Activated CD4-positive, alpha-beta T cell treated with anti-CD3 and anti-CD28 coated beads, Interleukin-2, amount 10 ng/mL, durations not matched to agents 7 days and 5 days (primary cell): ENCODE measurements around the gene CC2D1A. TPM values are rescaled to one million over a fixed set of nuclear protein-coding genes. Genes with fewer than 3 reads are reported as not detected.
"Not testable (repeated sequence)": the region's sequence is repeated elsewhere in the genome, so short reads cannot be mapped to it uniquely, and the experiment has no call there.

Experiments used
- CTCF ChIA-PET: fragments of 350-600 bp; sonication (Branson Sonifier 250); formaldehyde crosslinking; loops from one replicate; lab custom pipeline; 2021; ENCODE audit warnings: antibody characterized with exemption; lab: Charles Lee
- POLR2A ChIA-PET: fragments of 350-600 bp; sonication (Branson Sonifier 250); formaldehyde crosslinking; loops from one replicate; lab custom pipeline; 2021; ENCODE audit warnings: antibody characterized with exemption; lab: Charles Lee
- DNase-seq: peaks from one replicate; pipeline ENCODE4 v3.0.0-alpha.2; 2020
- H3K27ac Mint-ChIP-seq: one replicate; pipeline ENCODE4 v1.8.0; 2021; ENCODE audit warnings: mild to moderate bottlenecking, moderate library complexity, mixed read lengths
- H3K27me3 Mint-ChIP-seq: one replicate; pipeline ENCODE4 v1.8.0; 2021; ENCODE audit warnings: mixed read lengths
- H3K36me3 Mint-ChIP-seq: one replicate; pipeline ENCODE4 v1.8.0; 2021; ENCODE audit warnings: low read depth, mixed read lengths
- H3K4me1 Mint-ChIP-seq: one replicate; pipeline ENCODE4 v1.8.0; 2021; ENCODE audit warnings: mixed read lengths
- H3K4me3 Mint-ChIP-seq: one replicate; pipeline ENCODE4 v1.8.0; 2021; ENCODE audit warnings: mild to moderate bottlenecking, moderate library complexity, mixed read lengths
- H3K9me3 Mint-ChIP-seq: one replicate; pipeline ENCODE4 v1.8.0; 2021; ENCODE audit warnings: mixed read lengths
- total RNA-seq, 2 experiments: library from RNA; stranded (reverse); gene quantifications; one replicate each; pipeline ENCODE4 v1.2.3, GENCODE V29; 2021

CC2D1A gene
- total RNA-seq, 2 experiments from 2014 or later, result 36.5 to 39.3 TPM

DNA sequence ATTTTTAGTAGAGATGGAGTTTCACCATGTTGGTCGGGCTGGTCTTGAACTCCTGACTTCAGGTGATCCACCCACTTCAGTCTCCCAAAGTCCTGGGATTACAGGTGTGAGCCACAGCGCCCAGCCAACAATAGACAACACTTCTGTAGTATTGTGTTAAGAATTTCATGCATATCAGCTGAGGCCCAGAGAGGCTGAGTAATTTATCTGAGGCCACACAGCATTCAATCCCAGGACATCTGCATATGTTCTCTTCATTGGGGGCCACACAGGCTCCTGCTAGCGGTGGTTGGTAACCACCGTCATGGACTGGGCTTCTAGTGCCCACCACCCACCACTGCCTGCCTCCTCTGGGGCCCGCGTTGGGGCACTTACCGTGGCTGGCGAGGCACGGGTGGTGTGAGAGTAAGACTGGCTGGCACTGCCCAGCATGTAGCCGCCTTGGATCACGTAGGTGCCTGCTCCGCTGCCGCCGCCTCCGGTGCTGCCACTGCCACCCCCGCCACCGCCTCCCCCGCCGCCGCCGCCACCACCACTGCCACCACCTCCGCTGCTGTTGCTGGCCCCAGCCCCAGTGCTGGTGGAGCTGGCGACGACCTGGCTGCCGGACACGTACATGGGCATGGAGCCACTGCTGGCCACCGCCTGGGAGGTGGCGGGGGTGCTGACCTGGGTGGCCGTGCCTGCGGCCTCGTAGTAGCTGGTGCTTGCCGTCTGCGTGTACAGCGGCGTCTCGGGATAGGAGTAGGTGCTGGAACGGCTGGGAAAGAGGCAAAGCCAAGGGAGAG is 66.6 kb downstream of the CC2D1A start:
- ChIA-PET POLR2A (no interaction called here), CTCF (interaction anchor here (0.7 to 1.0 kb wide), 2 partner anchors 12 to 74 kb away, joined by 3 read pairs; no protein-coding TSS in a partner anchor)
- peaks cover 14% of the 10 kb centered on the region for H3K36me3 Mint-ChIP-seq
- DNase-seq, result no peak
- H3K4me3 Mint-ChIP-seq, result no peak overlapping the region
- H3K27me3 Mint-ChIP-seq, result no peaks in the 10 kb centered on the region
- H3K4me1 Mint-ChIP-seq, result peaks cover 10% of the 10 kb centered on the region
- H3K27ac Mint-ChIP-seq, result no peak overlapping the region
- H3K9me3 Mint-ChIP-seq, result no peaks in the 10 kb centered on the region

DNA sequence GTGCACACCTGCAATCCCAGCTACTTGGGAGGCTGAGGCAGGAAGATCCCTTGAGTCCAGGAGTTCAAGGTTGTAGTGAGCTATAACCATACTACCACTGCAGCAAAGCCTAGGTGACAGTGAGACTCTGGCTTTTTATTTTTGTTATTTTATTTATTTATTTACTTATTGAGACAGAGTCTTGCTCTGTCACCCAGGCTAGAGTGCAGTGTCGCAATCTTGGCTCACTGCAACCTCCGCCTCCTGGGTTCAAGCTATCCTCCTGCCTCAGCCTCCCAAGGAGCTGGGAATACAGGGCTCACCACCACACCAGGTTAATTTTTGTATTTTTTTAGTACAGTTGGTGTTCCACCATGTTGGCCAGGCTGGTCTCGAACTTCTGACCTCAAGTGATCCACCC is 67.5 kb downstream of the CC2D1A start:
- CTCF ChIA-PET, result interaction anchor here (0.7 to 1.0 kb wide), 3 partner anchors 9 to 75 kb away, joined by 3 to 4 read pairs (median 3); no protein-coding TSS in a partner anchor
- Mint-ChIP-seq H3K36me3 (peaks cover 14% of the 10 kb centered on the region), H3K4me1 (peaks cover 13% of the 10 kb centered on the region)
- DNase-seq, H3K4me3 Mint-ChIP-seq, H3K27ac Mint-ChIP-seq, H3K27me3 Mint-ChIP-seq, POLR2A ChIA-PET, H3K9me3 Mint-ChIP-seq: not testable (repeated sequence)

DNA sequence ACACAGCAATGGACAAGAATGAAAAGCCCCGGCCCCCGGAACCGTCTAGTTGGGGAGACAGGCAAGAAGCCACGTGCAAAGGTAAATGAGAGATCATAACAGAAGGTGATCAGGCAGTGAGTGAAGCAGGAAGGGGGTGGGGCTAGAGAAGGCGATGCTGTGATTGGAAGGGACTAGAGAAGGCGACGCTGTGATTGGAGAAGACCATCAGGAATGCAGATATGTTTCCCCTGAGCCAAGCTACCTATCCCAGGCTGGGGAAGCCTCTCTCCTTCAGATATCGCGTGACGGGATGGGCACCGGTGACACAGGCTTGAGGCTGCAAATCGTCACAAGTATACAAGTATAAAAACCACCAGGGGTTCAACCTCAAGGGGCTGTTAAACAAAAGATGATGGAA is 68.1 kb downstream of the CC2D1A start:
- Mint-ChIP-seq H3K27me3 (no peaks in the 10 kb centered on the region), H3K4me3 (no peak overlapping the region), H3K36me3 (peaks cover 11% of the 10 kb centered on the region), H3K27ac (peak overlapping the region; percentile 69), H3K4me1 (peaks cover 13% of the 10 kb centered on the region), H3K9me3 (no peaks in the 10 kb centered on the region)
- POLR2A ChIA-PET, result no interaction called here
- DNase-seq, result peak; percentile 67
- CTCF ChIA-PET, result interaction anchor here (0.6 kb wide), 1 partner anchor 24 kb away, joined by 3 read pairs; no protein-coding TSS in a partner anchor

DNA sequence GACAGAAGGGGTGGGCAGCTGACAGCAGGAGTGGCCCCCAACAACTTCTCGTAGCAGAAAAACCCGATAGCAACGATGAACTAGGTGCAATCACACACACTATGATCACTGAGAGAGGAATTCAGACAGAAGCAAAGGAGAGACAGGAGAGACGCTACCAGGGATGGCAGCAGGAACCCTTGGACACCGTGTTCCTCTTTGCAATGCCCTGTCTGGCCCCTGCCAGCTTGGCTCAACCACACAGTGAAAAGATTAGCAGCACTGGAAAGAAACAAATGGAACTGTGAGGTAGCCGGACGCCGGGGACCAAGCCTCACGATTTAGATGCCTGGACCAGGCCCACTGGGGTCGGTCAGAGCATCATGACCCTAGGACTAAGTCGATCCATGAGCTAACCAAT is 69.9 kb downstream of the CC2D1A start:
- ChIA-PET CTCF (interaction anchor here (0.5 to 1.3 kb wide), 2 partner anchors 22 to 129 kb away, joined by 4 read pairs; no protein-coding TSS in a partner anchor), POLR2A (no interaction called here)
- Mint-ChIP-seq H3K27me3 (no peaks in the 10 kb centered on the region), H3K9me3 (no peaks in the 10 kb centered on the region), H3K4me3 (no peak overlapping the region), H3K27ac (no peak overlapping the region), H3K36me3 (peaks cover 14% of the 10 kb centered on the region), H3K4me1 (peaks cover 23% of the 10 kb centered on the region)
- no peak for DNase-seq

DNA sequence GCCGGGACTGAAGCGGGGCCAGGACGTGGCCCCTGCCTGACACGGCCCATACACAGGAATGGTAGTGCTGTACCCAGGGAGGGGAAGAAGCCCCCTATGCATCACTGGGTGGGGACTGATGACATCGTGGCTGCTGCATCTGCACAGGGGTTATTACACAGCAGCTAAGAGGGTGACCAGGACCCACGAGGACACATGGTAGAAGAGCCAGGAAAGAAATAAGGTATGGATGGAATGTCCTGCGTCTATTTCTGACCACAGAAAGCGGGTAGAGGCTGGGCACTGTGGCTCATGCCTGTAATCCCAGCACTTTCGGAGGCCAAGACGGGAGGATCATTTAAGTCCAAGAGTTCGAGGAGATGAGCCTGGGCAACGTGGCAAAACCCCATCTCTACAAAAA is 70.4 kb downstream of the CC2D1A start:
- peaks cover 27% of the 10 kb centered on the region for H3K4me1 Mint-ChIP-seq
- H3K9me3 Mint-ChIP-seq, result no peaks in the 10 kb centered on the region
- no peak overlapping the region for H3K27ac Mint-ChIP-seq
- H3K36me3 Mint-ChIP-seq, result peaks cover 14% of the 10 kb centered on the region
- POLR2A ChIA-PET, result no interaction called here
- DNase-seq, result no peak
- H3K4me3 Mint-ChIP-seq, result no peak overlapping the region
- CTCF ChIA-PET, result interaction anchor here (0.6 kb wide), 1 partner anchor 140 kb away, joined by 4 read pairs; no protein-coding TSS in a partner anchor
- no peaks in the 10 kb centered on the region for H3K27me3 Mint-ChIP-seq

DNA sequence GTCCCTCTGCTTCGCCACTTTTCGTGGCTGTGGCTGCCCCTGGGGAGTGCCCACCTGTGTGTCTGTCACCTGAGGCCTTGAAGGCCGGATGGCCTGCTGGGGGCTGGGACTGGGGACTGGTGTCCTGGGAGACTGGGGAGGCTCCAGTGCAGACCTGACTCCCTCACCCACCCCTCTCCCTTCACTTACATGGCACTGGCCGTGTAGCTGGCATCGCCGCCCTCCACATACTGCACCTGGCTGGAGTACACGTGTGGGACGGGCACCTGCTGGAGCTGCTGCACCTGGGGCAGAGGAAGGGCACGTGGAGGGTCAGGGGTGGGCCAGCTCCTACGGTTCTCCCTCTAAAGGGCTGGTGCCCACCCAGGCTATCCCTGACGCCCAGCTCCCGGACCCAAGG is 71.8 kb downstream of the CC2D1A start:
- CTCF ChIA-PET, result no interaction called here
- no peak overlapping the region for H3K4me3 Mint-ChIP-seq

DNA sequence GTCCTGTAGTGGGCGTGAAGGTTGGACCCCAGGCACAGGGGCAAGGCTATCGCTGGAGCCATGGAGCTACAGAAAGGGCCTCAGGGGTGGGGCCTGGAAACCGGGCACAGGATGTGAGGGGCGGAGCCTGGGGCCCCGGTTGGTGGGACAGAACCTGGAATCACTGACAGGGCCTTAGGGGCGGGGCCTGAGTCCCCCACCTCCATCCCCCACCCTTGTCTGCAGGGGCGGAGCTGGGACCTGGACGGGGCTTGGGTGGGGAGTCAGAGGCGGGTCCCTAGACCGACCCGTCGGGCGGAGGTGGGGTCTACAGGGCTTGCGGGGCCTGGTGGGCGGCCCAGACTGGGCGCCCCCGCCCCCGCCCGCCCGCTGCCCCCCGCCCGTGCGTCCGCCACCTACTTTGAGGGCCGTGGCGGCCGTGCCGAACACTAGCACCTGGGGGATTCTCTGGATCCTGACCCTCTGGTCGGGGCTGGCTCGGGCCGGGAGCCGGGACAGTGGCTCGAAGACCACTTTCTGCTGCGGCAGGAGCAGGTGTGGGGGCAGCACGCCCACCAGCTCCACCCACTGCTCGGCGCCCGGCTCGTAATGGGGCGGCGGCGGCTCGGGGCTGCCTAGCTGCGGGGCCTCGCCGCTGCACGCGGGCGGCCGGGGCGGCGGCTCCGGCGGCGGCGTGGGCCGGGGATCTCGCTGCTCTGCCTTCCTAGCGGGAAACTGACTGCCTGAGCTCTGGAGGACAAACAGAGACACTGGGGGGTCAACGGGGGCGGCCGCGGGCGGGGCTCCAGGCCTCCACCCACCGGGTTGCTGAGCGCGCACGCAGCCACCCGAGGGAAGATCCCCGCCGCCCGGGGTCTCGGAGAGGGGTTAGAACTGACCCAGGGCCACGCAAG is 72.6 kb downstream of the CC2D1A start:
- ChIA-PET POLR2A (interaction anchor here (0.9 kb wide), 1 partner anchor 61 kb away, joined by 8 read pairs; no protein-coding TSS in a partner anchor), CTCF (interaction anchor here (0.8 to 1.0 kb wide), 2 partner anchors 8 to 16 kb away, joined by 3 to 5 read pairs; no protein-coding TSS in a partner anchor)
- DNase-seq, result no peak
- H3K4me3 Mint-ChIP-seq, result no peak overlapping the region
- H3K27me3 Mint-ChIP-seq, result no peaks in the 10 kb centered on the region
- H3K27ac Mint-ChIP-seq, result no peak overlapping the region
- H3K4me1 Mint-ChIP-seq, result peaks cover 45% of the 10 kb centered on the region
- H3K36me3 Mint-ChIP-seq, result peaks cover 17% of the 10 kb centered on the region
- H3K9me3 Mint-ChIP-seq, result no peaks in the 10 kb centered on the region

More for the DNA sequence above, 71.8 kb downstream of the CC2D1A start:
- peaks cover 41% of the 10 kb centered on the region for H3K4me1 Mint-ChIP-seq
- POLR2A ChIA-PET, result no interaction called here
- H3K27ac Mint-ChIP-seq, result no peak overlapping the region
- H3K9me3 Mint-ChIP-seq, result no peaks in the 10 kb centered on the region
- peaks cover 18% of the 10 kb centered on the region for H3K36me3 Mint-ChIP-seq
- H3K27me3 Mint-ChIP-seq, result no peaks in the 10 kb centered on the region
- DNase-seq, result no peak

DNA sequence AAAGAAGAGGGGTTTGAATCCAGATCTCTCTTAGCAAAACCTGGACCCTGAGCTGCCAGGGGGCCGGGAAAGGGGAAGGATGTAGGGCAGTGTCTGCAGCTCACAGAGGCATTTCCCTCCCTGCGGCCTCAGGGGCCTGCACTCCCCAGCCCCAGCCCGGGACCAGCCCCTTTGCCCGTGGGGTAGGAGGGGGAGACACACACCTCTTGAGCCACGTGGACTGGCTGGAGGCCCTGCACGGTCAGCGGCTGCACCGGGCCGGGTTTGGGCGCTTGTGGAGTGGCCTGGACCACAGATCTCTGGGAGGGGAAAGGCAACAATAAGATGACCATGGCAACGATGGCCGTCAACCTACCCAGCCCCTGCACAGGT is 73.2 kb downstream of the CC2D1A start:
- Mint-ChIP-seq H3K36me3 (peaks cover 14% of the 10 kb centered on the region), H3K4me3 (no peak overlapping the region), H3K4me1 (peaks cover 45% of the 10 kb centered on the region), H3K27ac (peak overlapping the region; percentile 75), H3K27me3 (no peaks in the 10 kb centered on the region), H3K9me3 (no peaks in the 10 kb centered on the region)
- CTCF ChIA-PET, result interaction anchor here (1.0 kb wide), 1 partner anchor 9 kb away, joined by 5 read pairs; no protein-coding TSS in a partner anchor
- no peak for DNase-seq
- POLR2A ChIA-PET, result interaction anchor here (0.9 kb wide), 1 partner anchor 62 kb away, joined by 8 read pairs; no protein-coding TSS in a partner anchor

DNA sequence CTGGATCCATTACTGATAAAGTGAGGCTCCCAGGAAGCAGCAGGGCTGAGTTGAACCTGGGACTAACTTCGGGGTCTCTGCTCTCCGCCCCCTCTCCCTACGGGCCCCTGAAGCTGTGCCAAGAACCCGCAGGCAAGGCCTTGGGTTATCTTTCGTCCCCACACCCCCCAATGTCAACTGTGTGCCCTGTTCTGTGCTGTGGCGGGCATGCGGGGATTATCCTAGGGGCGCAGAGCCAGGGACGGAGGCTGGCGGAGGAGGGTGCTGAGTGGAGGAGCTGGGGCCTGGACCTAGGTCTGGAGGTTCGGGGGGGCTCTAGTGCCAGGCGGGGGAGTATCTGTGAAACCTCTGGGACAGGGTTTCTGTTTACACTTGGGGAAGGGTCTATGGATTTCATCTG is 73.7 kb downstream of the CC2D1A start:
- CTCF ChIA-PET, result interaction anchor here (1.0 kb wide), 1 partner anchor 9 kb away, joined by 5 read pairs; no protein-coding TSS in a partner anchor
- H3K4me3 Mint-ChIP-seq, result no peak overlapping the region
- H3K27ac Mint-ChIP-seq, result peak overlapping the region; percentile 75
- no peaks in the 10 kb centered on the region for H3K27me3 Mint-ChIP-seq
- DNase-seq, result no peak
- POLR2A ChIA-PET, result interaction anchor here (0.9 kb wide), 1 partner anchor 62 kb away, joined by 8 read pairs; no protein-coding TSS in a partner anchor
- no peaks in the 10 kb centered on the region for H3K9me3 Mint-ChIP-seq
- H3K36me3 Mint-ChIP-seq, result peaks cover 10% of the 10 kb centered on the region
- peaks cover 45% of the 10 kb centered on the region for H3K4me1 Mint-ChIP-seq

DNA sequence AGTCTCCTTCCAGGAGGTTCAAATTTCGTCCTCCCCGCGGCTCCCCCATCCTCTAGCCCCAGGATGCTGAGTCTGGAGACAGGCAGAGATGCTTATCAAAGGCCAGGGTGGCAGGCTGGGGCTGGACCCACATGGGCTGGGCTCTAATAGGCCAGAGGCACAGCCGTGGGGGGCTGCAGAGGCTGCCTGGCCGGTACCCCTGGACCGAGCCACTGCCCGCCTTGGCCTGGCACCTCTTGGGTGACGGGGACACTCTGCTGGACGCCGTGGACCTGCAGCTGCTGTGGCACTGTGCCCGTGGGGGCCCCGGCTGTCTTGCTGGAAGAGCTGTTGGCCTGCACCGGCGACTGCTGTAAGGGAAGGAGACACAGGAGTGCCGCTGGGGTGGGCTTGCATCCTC is 74.3 kb downstream of the CC2D1A start:
- H3K36me3 Mint-ChIP-seq, result peaks cover 10% of the 10 kb centered on the region
- H3K9me3 Mint-ChIP-seq, result no peaks in the 10 kb centered on the region
- ChIA-PET POLR2A (no interaction called here), CTCF (no interaction called here)
- peaks cover 51% of the 10 kb centered on the region for H3K4me1 Mint-ChIP-seq
- no peaks in the 10 kb centered on the region for H3K27me3 Mint-ChIP-seq
- DNase-seq, result no peak
- no peak overlapping the region for H3K4me3 Mint-ChIP-seq
- H3K27ac Mint-ChIP-seq, result no peak overlapping the region
